HepG2 (cell line): ENCODE measurements around the gene DUS1L. TPM values are rescaled to one million over a fixed set of nuclear protein-coding genes. Genes with fewer than 3 reads are reported as not detected.

Experiments used
- ATAC-seq: fragments of 200-7000 bp; cut with Tn5 transposase; 3 replicates; pipeline ENCODE4 v1.9.1; 2020; ENCODE audit warnings: mild to moderate bottlenecking, moderate library complexity
- BruUV-seq: library from RNA; stranded (reverse); fragments of 400-500 nt; replicated peaks from 2 replicates; lab custom pipeline; 2021; lab: Mats Ljungman, UMichigan
- CTCF ChIA-PET: fragments of 300-600 bp; formaldehyde crosslinking; extraction: SDS; loops from one replicate; lab custom pipeline; 2021; ENCODE audit warnings: low total read pairs, inconsistent platforms, low intra/inter-chr PET ratio; lab: Yijun Ruan, JAX
- POLR2A ChIA-PET: fragments of 350-600 bp; sonication (Branson Sonifier 250); formaldehyde crosslinking; loops from one replicate; lab custom pipeline; 2020; ENCODE audit warnings: antibody characterized with exemption, inconsistent platforms; lab: Yijun Ruan, JAX
- DNase-seq: peaks from one replicate; pipeline ENCODE4 v3.0.0-alpha.2; 2015; ENCODE audit warnings: low spot score
- FAIRE-seq: peaks from 3 replicates; lab custom pipeline; 2011; peaks lifted over from hg19 to GRCh38; lab: Jason Lieb, UNC
- H2AFZ ChIP-seq: one replicate; pipeline ENCODE4 v1.6.1; 2011; ENCODE audit warnings: low read length, inconsistent platforms
- H3K27ac ChIP-seq: fragments of 300-600 bp; 3 replicates; pipeline ENCODE4 v1.8.0; 2011; ENCODE audit warnings: mixed run types, mild to moderate bottlenecking, mixed read lengths, low read length, inconsistent platforms; ENCODE audit not compliant: insufficient read depth; ENCODE audit errors: extremely low read length
- H3K27me3 ChIP-seq, 2 experiments: fragments of 200-600 bp in 1 of 2; 2 replicates in 1 of 2; 3 replicates in 1 of 2; pipeline versions ENCODE4 v1.6.0 to v1.8.0; 2011; ENCODE audit warnings: low read length in 2 of 2, mild to moderate bottlenecking in 2 of 2, moderate library complexity in 2 of 2, inconsistent platforms in 1 of 2; ENCODE audit not compliant: insufficient read depth in 2 of 2, control insufficient read depth in 1 of 2
- H3K36me3 ChIP-seq, 2 experiments: fragments of 200-600 bp in 1 of 2; replicated peaks in 1 of 2; 2 replicates in 1 of 2; 3 replicates in 1 of 2; pipeline versions ENCODE4 v1.5.1 to v1.8.0; 2011; ENCODE audit warnings: low read length in 2 of 2, inconsistent platforms in 1 of 2; ENCODE audit not compliant: insufficient read depth in 2 of 2, control insufficient read depth in 1 of 2
- H3K4me1 ChIP-seq: 2 replicates; pipeline ENCODE4 v1.5.1; 2012; ENCODE audit warnings: low read length, inconsistent platforms; ENCODE audit not compliant: insufficient read depth
- H3K4me2 ChIP-seq: 2 replicates; pipeline ENCODE4 v1.6.0; 2011; ENCODE audit warnings: low read depth, low read length, inconsistent platforms
- H3K4me3 ChIP-seq, 3 experiments: fragments of 200-600 bp in 1 of 3; sonication (generic), shearing (Covaris generic) in 1 of 3; replicated peaks in 1 of 3; 2 replicates each; pipeline ENCODE4 v1.5.1; 2011 to 2016; ENCODE audit warnings: low read length in 3 of 3, inconsistent platforms in 2 of 3, low read depth in 2 of 3, mild to moderate bottlenecking in 2 of 3, control low read depth in 1 of 3, mixed read lengths in 1 of 3; ENCODE audit not compliant: insufficient read depth in 1 of 3
- H3K79me2 ChIP-seq: one replicate; pipeline ENCODE4 v1.6.1; 2011; ENCODE audit warnings: low read length, inconsistent platforms; ENCODE audit not compliant: insufficient read depth
- H3K9ac ChIP-seq: 2 replicates; pipeline ENCODE4 v1.6.0; 2011; ENCODE audit warnings: mild to moderate bottlenecking, low read depth, low read length, inconsistent platforms; ENCODE audit not compliant: insufficient read depth
- H3K9me3 ChIP-seq: 2 replicates; pipeline ENCODE4 v1.5.1; 2012; ENCODE audit warnings: mild to moderate bottlenecking, low read length
- H4K20me1 ChIP-seq: 2 replicates; pipeline ENCODE4 v1.6.0; 2011; ENCODE audit warnings: inconsistent platforms, mild to moderate bottlenecking, low read length, moderate library complexity; ENCODE audit not compliant: insufficient read depth
- AGO2 ChIP-seq: fragments of 200-400 bp; formaldehyde crosslinking; optimal IDR thresholded peaks from 2 replicates; pipeline ENCODE3; 2017; ENCODE audit warnings: mild to moderate bottlenecking, low read depth, low read length, moderate library complexity
- AKAP8 ChIP-seq: sonication (generic); formaldehyde crosslinking; IDR thresholded peaks from 2 replicates; pipeline ENCODE4 v1.5.1; 2020; ENCODE audit warnings: mild to moderate bottlenecking, missing genetic modification reagents
- CEBPG ChIP-seq: IDR thresholded peaks from 2 replicates; pipeline ENCODE4 v1.6.1; 2016
- FOXJ3 ChIP-seq: sonication (generic); formaldehyde crosslinking; IDR thresholded peaks from 2 replicates; pipeline ENCODE4 v1.4.0; 2020; ENCODE audit warnings: missing genetic modification reagents, mild to moderate bottlenecking, borderline replicate concordance
- POLR2A ChIP-seq, 2 experiments: IDR thresholded peaks; 2 replicates each; pipeline ENCODE4 v1.6.1; 2011; ENCODE audit warnings: low read depth in 2 of 2, low read length in 2 of 2, mild to moderate bottlenecking in 1 of 2, moderate library complexity in 1 of 2; ENCODE audit not compliant: insufficient read depth in 1 of 2
- POLR2AphosphoS5 ChIP-seq: IDR thresholded peaks from 2 replicates; pipeline ENCODE4 v1.6.1; 2012; ENCODE audit warnings: low read depth, low read length
- POLR2G ChIP-seq: fragments of 200-400 bp; formaldehyde crosslinking; IDR thresholded peaks from 2 replicates; pipeline ENCODE4 v1.6.1; 2018; ENCODE audit warnings: mild to moderate bottlenecking, low read depth, low read length, moderate library complexity
- RBFOX2 ChIP-seq: fragments of 200-400 bp; formaldehyde crosslinking; IDR thresholded peaks from 2 replicates; pipeline ENCODE4 v1.6.1; 2017; ENCODE audit warnings: low read depth, mild to moderate bottlenecking, low read length
- RBM22 ChIP-seq: fragments of 200-400 bp; formaldehyde crosslinking; optimal IDR thresholded peaks from 2 replicates; pipeline ENCODE3; 2017; ENCODE audit warnings: mild to moderate bottlenecking, low read length, moderate library complexity
- SAP130 ChIP-seq: IDR thresholded peaks from 2 replicates; pipeline ENCODE4 v1.6.1; 2016; ENCODE audit warnings: low read depth
- SPEN ChIP-seq: sonication (generic); formaldehyde crosslinking; IDR thresholded peaks from 2 replicates; pipeline ENCODE4 v1.5.1; 2020; ENCODE audit warnings: low read depth, mild to moderate bottlenecking, missing genetic modification reagents
- ZBTB38 ChIP-seq: sonication (generic); formaldehyde crosslinking; IDR thresholded peaks from 2 replicates; pipeline ENCODE4 v1.5.1; 2020; ENCODE audit warnings: mild to moderate bottlenecking, missing genetic modification reagents
- WGBS: methylation state at CpG from one replicate; pipeline ENCODE4 v1.1.6; 2017; ENCODE audit warnings: low lambda C conversion rate; 5-methylcytosine and 5-hydroxymethylcytosine counted together
- in situ Hi-C: cut with HindIII; loops from 2 replicates; pipeline ENCODE4 v1.10.0; 2017; ENCODE audit warnings: low pct_unique_long_range_greater_than_20kb; ENCODE audit not compliant: extremely low pct_ligation_motif_present
- intact Hi-C: fragments of 100-400 bp; cut with micrococcal nuclease; formaldehyde crosslinking; loops from one replicate; pipeline ENCODE4 v1.10.0; 2022; ENCODE audit not compliant: unreplicated experiment
- polyA plus RNA-seq, 8 experiments: library from polyadenylated mRNA; depleted of rRNA in 3 of 8; stranded (reverse) in 7 of 8; unstranded in 1 of 8; fragments of >200 nt; fragmentation: Illumina TruSeq in 4 of 8; extraction: Trizol in 4 of 8; gene quantifications; 2 replicates each; pipeline versions ENCODE4 v1.2.1 to v1.2.3, GENCODE V29; 2011 to 2016; ENCODE audit warnings: low read depth in 4 of 8, missing spikeins in 1 of 8, mixed read lengths in 1 of 8; ENCODE audit not compliant: insufficient read depth in 1 of 8
- total RNA-seq, 5 experiments: library from RNA; depleted of rRNA; stranded (reverse); fragments of >200 nt; fragmentation: Illumina TruSeq; extraction: Trizol; gene quantifications; 2 replicates each; pipeline ENCODE4 v1.2.3, GENCODE V29; 2016; ENCODE audit warnings: low read depth in 1 of 5
- TF ChIP-seq, protein P1 (sequence below): sonication (generic); formaldehyde crosslinking; IDR thresholded peaks from 2 replicates; pipeline ENCODE4 v1.5.0; 2020; ENCODE audit warnings: missing genetic modification reagents
- TF ChIP-seq, protein P2 (sequence below): sonication (generic); formaldehyde crosslinking; IDR thresholded peaks from 2 replicates; pipeline ENCODE4 v1.5.1; 2020; ENCODE audit warnings: mild to moderate bottlenecking, missing genetic modification reagents, moderate library complexity
- TF ChIP-seq, protein P3 (sequence below): IDR thresholded peaks from 2 replicates; pipeline ENCODE4 v1.6.1; 2012; ENCODE audit warnings: inconsistent platforms

The DUS1L gene
- total and polyA plus RNA-seq, 2 of the 13 experiments (the other 11 are each of a cell fraction or from before 2014, with no cell fraction given) = 81.0 to 109 TPM

DNA sequence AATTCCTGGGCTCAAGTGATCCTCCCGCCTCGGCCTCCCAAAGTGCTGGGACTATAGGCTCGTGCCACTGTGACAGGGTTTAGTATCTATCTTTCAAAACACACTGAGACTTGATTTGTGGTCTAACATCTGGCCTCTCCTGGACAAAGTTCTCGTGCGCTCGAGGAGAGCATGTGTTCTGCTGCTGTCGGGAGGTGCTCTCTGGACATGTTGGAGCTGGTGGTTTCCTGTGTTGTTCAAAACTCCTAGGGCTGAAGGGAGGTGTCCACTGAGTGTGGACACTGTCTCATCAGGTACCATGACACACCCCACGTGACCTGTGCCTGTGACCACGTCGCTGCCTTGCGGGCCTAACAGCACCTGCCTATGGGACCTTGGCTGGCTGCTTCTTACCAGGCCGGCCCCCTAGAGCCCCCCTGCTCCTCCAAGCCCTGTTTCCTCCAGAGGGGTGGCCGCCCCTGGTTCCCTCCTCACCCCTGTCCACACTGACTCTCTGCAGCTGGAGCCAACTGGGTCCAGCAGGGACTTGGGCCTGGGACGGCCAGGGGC lies 19.6 kb downstream of the DUS1L start:
- POLR2A ChIA-PET = no interaction called here

More for the DNA sequence above, 19.6 kb downstream of the DUS1L start:
- H3K9me3 ChIP-seq = no peaks in the 10 kb centered on the region
- in situ Hi-C loops = no loop called here
- H3K27me3 ChIP-seq = no peaks in the 10 kb centered on the region; a peak in 1 of 5 replicates
- peak; percentile 47 for TF ChIP-seq RBM22
- TF ChIP-seq POLR2AphosphoS5 = 0 out of 2 replicates have a peak, but pooled peaks have one; percentile 11
- peak; percentile 42; the same call in 1 of the 2 replicates for TF ChIP-seq SPEN (CRISPR knock-in tag)
- TF ChIP-seq POLR2A (IDR thresholded peaks at IDR 0.05; ENCODE audit: insufficient read depth in 1 of 2, low read depth in 2 of 2, low read length in 2 of 2) = peak in 1 of 2 experiments; percentile 47; a peak in 1 of 4 replicates
- TF ChIP-seq AGO2 = peak; percentile 74
- TF ChIP-seq POLR2G = peak; percentile 55
- TF ChIP-seq FOXJ3 (CRISPR knock-in tag) = no peak
- TF ChIP-seq, protein P1, sequence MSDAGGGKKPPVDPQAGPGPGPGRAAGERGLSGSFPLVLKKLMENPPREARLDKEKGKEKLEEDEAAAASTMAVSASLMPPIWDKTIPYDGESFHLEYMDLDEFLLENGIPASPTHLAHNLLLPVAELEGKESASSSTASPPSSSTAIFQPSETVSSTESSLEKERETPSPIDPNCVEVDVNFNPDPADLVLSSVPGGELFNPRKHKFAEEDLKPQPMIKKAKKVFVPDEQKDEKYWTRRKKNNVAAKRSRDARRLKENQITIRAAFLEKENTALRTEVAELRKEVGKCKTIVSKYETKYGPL (CRISPR knock-in tag) = no peak
- TF ChIP-seq RBFOX2 = 0 out of 2 replicates have a peak, but pooled peaks have one; percentile 7
- peak; percentile 72; the same call in 1 of the 2 replicates for TF ChIP-seq AKAP8 (CRISPR knock-in tag)
- TF ChIP-seq SAP130 = 0 out of 2 replicates have a peak, but pooled peaks have one; percentile 16
- peak; percentile 68; the same call in 1 of the 2 replicates for TF ChIP-seq ZBTB38
- TF ChIP-seq, protein P2, sequence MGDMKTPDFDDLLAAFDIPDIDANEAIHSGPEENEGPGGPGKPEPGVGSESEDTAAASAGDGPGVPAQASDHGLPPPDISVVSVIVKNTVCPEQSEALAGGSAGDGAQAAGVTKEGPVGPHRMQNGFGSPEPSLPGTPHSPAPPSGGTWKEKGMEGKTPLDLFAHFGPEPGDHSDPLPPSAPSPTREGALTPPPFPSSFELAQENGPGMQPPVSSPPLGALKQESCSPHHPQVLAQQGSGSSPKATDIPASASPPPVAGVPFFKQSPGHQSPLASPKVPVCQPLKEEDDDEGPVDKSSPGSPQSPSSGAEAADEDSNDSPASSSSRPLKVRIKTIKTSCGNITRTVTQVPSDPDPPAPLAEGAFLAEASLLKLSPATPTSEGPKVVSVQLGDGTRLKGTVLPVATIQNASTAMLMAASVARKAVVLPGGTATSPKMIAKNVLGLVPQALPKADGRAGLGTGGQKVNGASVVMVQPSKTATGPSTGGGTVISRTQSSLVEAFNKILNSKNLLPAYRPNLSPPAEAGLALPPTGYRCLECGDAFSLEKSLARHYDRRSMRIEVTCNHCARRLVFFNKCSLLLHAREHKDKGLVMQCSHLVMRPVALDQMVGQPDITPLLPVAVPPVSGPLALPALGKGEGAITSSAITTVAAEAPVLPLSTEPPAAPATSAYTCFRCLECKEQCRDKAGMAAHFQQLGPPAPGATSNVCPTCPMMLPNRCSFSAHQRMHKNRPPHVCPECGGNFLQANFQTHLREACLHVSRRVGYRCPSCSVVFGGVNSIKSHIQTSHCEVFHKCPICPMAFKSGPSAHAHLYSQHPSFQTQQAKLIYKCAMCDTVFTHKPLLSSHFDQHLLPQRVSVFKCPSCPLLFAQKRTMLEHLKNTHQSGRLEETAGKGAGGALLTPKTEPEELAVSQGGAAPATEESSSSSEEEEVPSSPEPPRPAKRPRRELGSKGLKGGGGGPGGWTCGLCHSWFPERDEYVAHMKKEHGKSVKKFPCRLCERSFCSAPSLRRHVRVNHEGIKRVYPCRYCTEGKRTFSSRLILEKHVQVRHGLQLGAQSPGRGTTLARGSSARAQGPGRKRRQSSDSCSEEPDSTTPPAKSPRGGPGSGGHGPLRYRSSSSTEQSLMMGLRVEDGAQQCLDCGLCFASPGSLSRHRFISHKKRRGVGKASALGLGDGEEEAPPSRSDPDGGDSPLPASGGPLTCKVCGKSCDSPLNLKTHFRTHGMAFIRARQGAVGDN (CRISPR knock-in tag) = peak; percentile 43
- TF ChIP-seq, protein P3, sequence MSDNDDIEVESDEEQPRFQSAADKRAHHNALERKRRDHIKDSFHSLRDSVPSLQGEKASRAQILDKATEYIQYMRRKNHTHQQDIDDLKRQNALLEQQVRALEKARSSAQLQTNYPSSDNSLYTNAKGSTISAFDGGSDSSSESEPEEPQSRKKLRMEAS = peak; percentile 61
- TF ChIP-seq CEBPG (CRISPR knock-in tag) = no peak
- TF ChIP-seq, all 625 proteins: peak for 12
- Histone ChIP-seq H4K20me1 (no peaks in the 10 kb centered on the region), H3K36me3 (peaks cover 8 to 29% of the 10 kb centered on the region in 2 experiments; a peak in 4 of 5 replicates), H3K4me1 (peaks cover 47% of the 10 kb centered on the region), H3K4me3 (no peak overlapping the region), H2AFZ (no peak overlapping the region), H3K27ac (peak overlapping the region; percentile 20), H3K9ac (no peak overlapping the region), H3K4me2 (no peak overlapping the region), H3K79me2 (peaks cover 18% of the 10 kb centered on the region)
- BruUV-seq = no TSS peak
- intact Hi-C loops = loop anchor here (2.0 kb wide), 1 partner anchor 29 kb away; no protein-coding TSS in a partner anchor
- CTCF ChIA-PET = no interaction called here
- DNase-seq = no peak
- no peak for ATAC-seq
- WGBS = 79% methylated on average over 14 of the region's 14 CpGs
- FAIRE-seq = no peak
